CD14-positive monocyte (primary cell): ENCODE results near the gene LCORL. TPM values are rescaled to one million over a fixed set of nuclear protein-coding genes. Genes with fewer than 3 reads are reported as not detected.

Experiments
- DNase-seq, 3 donors: peaks; one replicate each; pipeline ENCODE4 v3.0.0-alpha.2; 2011 to 2022
- H2AFZ ChIP-seq: 2 replicates; pipeline ENCODE4 v1.6.0; 2012; ENCODE audit warnings: mild to moderate bottlenecking, low read depth, low read length, inconsistent platforms; ENCODE audit not compliant: insufficient read depth, poor library complexity, severe bottlenecking
- H3K27ac ChIP-seq, 2 donors: 1 replicate in 1 of 2; 2 replicates in 1 of 2; pipeline ENCODE4 v1.5.1; 2012 to 2013; ENCODE audit warnings: low read length in 2 of 2, control low read depth in 1 of 2, inconsistent platforms in 1 of 2, low read depth in 1 of 2, mild to moderate bottlenecking in 1 of 2
- H3K27me3 ChIP-seq, 2 donors: one replicate each; pipeline versions ENCODE4 v1.6.0 to v1.6.1; 2011 to 2013; ENCODE audit warnings: low read length in 2 of 2; ENCODE audit not compliant: control insufficient read depth in 2 of 2, insufficient read depth in 2 of 2
- H3K36me3 ChIP-seq, 2 donors: replicated peaks in 1 of 2; 1 replicate in 1 of 2; 2 replicates in 1 of 2; pipeline versions ENCODE4 v1.5.1 to v1.6.1; 2012 to 2013; ENCODE audit warnings: low read length in 2 of 2, control low read depth in 1 of 2, inconsistent platforms in 1 of 2, mild to moderate bottlenecking in 1 of 2; ENCODE audit not compliant: insufficient read depth in 2 of 2, control insufficient read depth in 1 of 2
- H3K4me1 ChIP-seq, 2 donors: 1 replicate in 1 of 2; 2 replicates in 1 of 2; pipeline versions ENCODE4 v1.5.1 to v1.6.1; 2012 to 2013; ENCODE audit warnings: low read length in 2 of 2, control low read depth in 1 of 2, inconsistent platforms in 1 of 2, mild to moderate bottlenecking in 1 of 2, moderate library complexity in 1 of 2; ENCODE audit not compliant: insufficient read depth in 2 of 2, control insufficient read depth in 1 of 2
- H3K4me2 ChIP-seq: replicated peaks from 2 replicates; pipeline ENCODE3; 2012; ENCODE audit warnings: low read length, moderate library complexity, mild to moderate bottlenecking; ENCODE audit not compliant: poor library complexity, severe bottlenecking; ENCODE audit errors: extremely low read depth
- H3K4me3 ChIP-seq, 3 experiments: fragments of 200-600 bp in 1 of 3; sonication (generic) in 1 of 3; replicated peaks in 1 of 3; 1 replicate in 2 of 3; 2 replicates in 1 of 3; pipeline ENCODE4 v1.5.1; 2011 to 2013; ENCODE audit warnings: low read length in 3 of 3, mild to moderate bottlenecking in 3 of 3, control low read depth in 2 of 3, low read depth in 2 of 3, inconsistent platforms in 1 of 3, moderate library complexity in 1 of 3
- H3K79me2 ChIP-seq: 2 replicates; pipeline ENCODE4 v1.6.0; 2012; ENCODE audit warnings: mild to moderate bottlenecking, control low read depth, inconsistent platforms, low read length, moderate library complexity; ENCODE audit not compliant: insufficient read depth
- H3K9ac ChIP-seq: 2 replicates; pipeline ENCODE4 v1.6.0; 2017; ENCODE audit warnings: low read length, mild to moderate bottlenecking; ENCODE audit not compliant: insufficient read depth, poor library complexity, severe bottlenecking
- H3K9me3 ChIP-seq, 2 donors: replicated peaks in 1 of 2; 1 replicate in 1 of 2; 2 replicates in 1 of 2; pipeline versions ENCODE4 v1.5.1 to v1.6.1; 2012 to 2013; ENCODE audit warnings: low read length in 2 of 2, control low read depth in 1 of 2; ENCODE audit not compliant: control insufficient read depth in 1 of 2, insufficient read depth in 1 of 2
- H4K20me1 ChIP-seq: 2 replicates; pipeline ENCODE4 v1.6.0; 2012; ENCODE audit warnings: mild to moderate bottlenecking, low read length, control low read depth, moderate library complexity; ENCODE audit not compliant: insufficient read depth
- H3K27ac Mint-ChIP-seq, 7 donors: one replicate each; pipeline ENCODE4 v1.8.0; 2020; ENCODE audit warnings: mild to moderate bottlenecking in 7 of 7, mixed read lengths in 7 of 7, moderate library complexity in 6 of 7, inconsistent platforms in 2 of 7
- H3K27me3 Mint-ChIP-seq, 3 donors: one replicate each; pipeline ENCODE4 v1.8.0; 2021 to 2022; ENCODE audit warnings: low read depth in 3 of 3, mild to moderate bottlenecking in 3 of 3, mixed read lengths in 3 of 3, moderate library complexity in 3 of 3, inconsistent platforms in 1 of 3
- H3K36me3 Mint-ChIP-seq, 2 donors: one replicate each; pipeline ENCODE4 v1.8.0; 2020; ENCODE audit warnings: mixed read lengths in 2 of 2, inconsistent platforms in 1 of 2, mild to moderate bottlenecking in 1 of 2
- H3K4me1 Mint-ChIP-seq: one replicate; pipeline ENCODE4 v1.8.0; 2020; ENCODE audit warnings: mild to moderate bottlenecking, mixed read lengths
- H3K4me3 Mint-ChIP-seq, 2 donors: one replicate each; pipeline ENCODE4 v1.8.0; 2020; ENCODE audit warnings: mild to moderate bottlenecking in 2 of 2, mixed read lengths in 2 of 2, moderate library complexity in 1 of 2
- H3K9me3 Mint-ChIP-seq, 7 donors: one replicate each; pipeline ENCODE4 v1.8.0; 2020 to 2022; ENCODE audit warnings: mixed read lengths in 7 of 7, mild to moderate bottlenecking in 6 of 7, moderate library complexity in 6 of 7, inconsistent platforms in 2 of 7
- WGBS: methylation state at CpG from one replicate; pipeline ENCODE4 v1.1.5; 2013; ENCODE audit warnings: missing lambda C conversion rate; ENCODE audit not compliant: insufficient coverage; 5-methylcytosine and 5-hydroxymethylcytosine counted together
- intact Hi-C, 2 donors: fragments of 100-400 bp; cut with micrococcal nuclease; formaldehyde crosslinking; loops; one replicate each; pipeline versions ENCODE4 v1.15.0 to v1.15.1; 2023
- polyA plus RNA-seq, 3 donors: library from polyadenylated mRNA; depleted of rRNA in 1 of 3; unstranded in 2 of 3; stranded (reverse) in 1 of 3; fragments of 300-500 nt in 2 of 3; fragments of >200 nt in 1 of 3; fragmentation: Illumina TruSeq in 2 of 3; gene quantifications; 1 replicate in 2 of 3; 2 replicates in 1 of 3; pipeline ENCODE4 v1.2.3, GENCODE V29; 2012 to 2021
- TF ChIP-seq, protein P1 (sequence below): fragments of 200-600 bp; IDR thresholded peaks from one replicate; pipeline ENCODE4 v1.8.0; 2022; ENCODE audit warnings: antibody characterized with exemption, mild to moderate bottlenecking

Gene LCORL
- polyA plus RNA-seq, 3 donors: 3.1 to 19.1 (median 9.6) TPM

DNA sequence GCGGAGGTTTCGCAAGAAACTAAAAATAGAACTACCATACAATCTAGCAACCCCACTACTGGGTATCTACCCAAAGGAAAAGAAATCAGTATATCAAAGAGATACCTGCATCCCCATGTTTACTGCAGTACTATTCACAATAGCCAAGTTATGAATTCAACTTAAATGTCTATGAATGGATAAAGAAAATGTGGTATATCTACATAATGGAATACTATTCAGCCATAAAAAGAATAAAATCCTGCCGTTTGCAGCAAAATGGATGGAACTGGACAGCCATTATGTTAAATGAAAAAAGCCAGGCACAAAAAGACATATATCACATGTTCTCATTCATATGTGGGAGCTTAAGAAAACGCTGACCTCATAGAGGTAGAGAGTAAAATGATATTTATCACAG lies 65.3 kb downstream of the LCORL start:
- H3K4me3 Mint-ChIP-seq: no peak overlapping the region
- peaks cover 0 to 2% (median 0%) of the 10 kb centered on the region in 3 donors for H3K27me3 Mint-ChIP-seq
- H3K36me3 Mint-ChIP-seq: peaks cover 59 to 75% of the 10 kb centered on the region in 2 donors

GRCh38 chr4:17945303-17945702 lies 76.3 kb downstream of the LCORL start:
- Histone ChIP-seq H3K36me3 (peaks cover 2 to 22% of the 10 kb centered on the region in 2 donors), H3K4me3 (no peak overlapping the region), H3K79me2 (no peaks in the 10 kb centered on the region), H3K4me1 (no peaks in the 10 kb centered on the region), H2AFZ (no peak overlapping the region), H4K20me1 (no peaks in the 10 kb centered on the region), H3K4me2 (no peak overlapping the region), H3K27me3 (no peaks in the 10 kb centered on the region), H3K27ac (no peak overlapping the region), H3K9ac (no peak overlapping the region), H3K9me3 (no peaks in the 10 kb centered on the region)
- peaks cover 14 to 20% of the 10 kb centered on the region in 2 donors for H3K36me3 Mint-ChIP-seq
- no peak overlapping the region for H3K27ac Mint-ChIP-seq
- H3K4me1 Mint-ChIP-seq: no peaks in the 10 kb centered on the region
- no peaks in the 10 kb centered on the region for H3K27me3 Mint-ChIP-seq
- no peaks in the 10 kb centered on the region for H3K9me3 Mint-ChIP-seq
- no peak for DNase-seq
- TF ChIP-seq, protein P1, sequence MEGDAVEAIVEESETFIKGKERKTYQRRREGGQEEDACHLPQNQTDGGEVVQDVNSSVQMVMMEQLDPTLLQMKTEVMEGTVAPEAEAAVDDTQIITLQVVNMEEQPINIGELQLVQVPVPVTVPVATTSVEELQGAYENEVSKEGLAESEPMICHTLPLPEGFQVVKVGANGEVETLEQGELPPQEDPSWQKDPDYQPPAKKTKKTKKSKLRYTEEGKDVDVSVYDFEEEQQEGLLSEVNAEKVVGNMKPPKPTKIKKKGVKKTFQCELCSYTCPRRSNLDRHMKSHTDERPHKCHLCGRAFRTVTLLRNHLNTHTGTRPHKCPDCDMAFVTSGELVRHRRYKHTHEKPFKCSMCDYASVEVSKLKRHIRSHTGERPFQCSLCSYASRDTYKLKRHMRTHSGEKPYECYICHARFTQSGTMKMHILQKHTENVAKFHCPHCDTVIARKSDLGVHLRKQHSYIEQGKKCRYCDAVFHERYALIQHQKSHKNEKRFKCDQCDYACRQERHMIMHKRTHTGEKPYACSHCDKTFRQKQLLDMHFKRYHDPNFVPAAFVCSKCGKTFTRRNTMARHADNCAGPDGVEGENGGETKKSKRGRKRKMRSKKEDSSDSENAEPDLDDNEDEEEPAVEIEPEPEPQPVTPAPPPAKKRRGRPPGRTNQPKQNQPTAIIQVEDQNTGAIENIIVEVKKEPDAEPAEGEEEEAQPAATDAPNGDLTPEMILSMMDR: no peak
- WGBS: no CpG with 5 or more reads among the region's 2 CpGs
- intact Hi-C loops: no loop called here
- H3K4me3 Mint-ChIP-seq: no peak overlapping the region

More for the DNA sequence above, 65.3 kb downstream of the LCORL start:
- H3K4me1 Mint-ChIP-seq: no peaks in the 10 kb centered on the region
- no peak overlapping the region for H3K4me2 ChIP-seq
- H3K9ac ChIP-seq: no peak overlapping the region
- H3K27ac Mint-ChIP-seq: no peak overlapping the region
- no peaks in the 10 kb centered on the region for H3K9me3 ChIP-seq
- intact Hi-C loops: no loop called here
- no peak overlapping the region for H2AFZ ChIP-seq
- no peak overlapping the region for H3K4me3 ChIP-seq
- H3K4me1 ChIP-seq: no peaks in the 10 kb centered on the region
- TF ChIP-seq, protein P1: no peak
- H4K20me1 ChIP-seq: no peaks in the 10 kb centered on the region
- no peak overlapping the region for H3K27ac ChIP-seq
- no peaks in the 10 kb centered on the region for H3K79me2 ChIP-seq
- peaks cover 47 to 85% of the 10 kb centered on the region in 2 donors for H3K36me3 ChIP-seq
- peaks cover 0 to 16% (median 2%) of the 10 kb centered on the region in 7 donors for H3K9me3 Mint-ChIP-seq
- DNase-seq: no peak
- no peaks in the 10 kb centered on the region for H3K27me3 ChIP-seq
- no CpG with 5 or more reads among the region's 4 CpGs for WGBS
